HepG2 (cell line): ENCODE measurements around the gene KLRG1. TPM values are rescaled to one million over a fixed set of nuclear protein-coding genes. Genes with fewer than 3 reads are reported as not detected.
A peak's percentile ranks its signal among the peaks of the same experiment; 100 is the strongest.

Source experiments
- AKNA ChIP-seq: sonication (generic); formaldehyde crosslinking; IDR thresholded peaks from 2 replicates; pipeline ENCODE4 v1.4.0; 2020; ENCODE audit warnings: missing genetic modification reagents, borderline replicate concordance
- HOXA9 ChIP-seq: sonication (generic); formaldehyde crosslinking; IDR thresholded peaks from 2 replicates; pipeline ENCODE4 v1.8.1; 2022; ENCODE audit warnings: missing genetic modification reagents, mild to moderate bottlenecking, moderate library complexity, borderline replicate concordance
- JARID2 ChIP-seq: sonication (generic); formaldehyde crosslinking; IDR thresholded peaks from 2 replicates; pipeline ENCODE4 v1.8.1; 2023; ENCODE audit warnings: missing genetic modification reagents, inconsistent platforms; ENCODE audit not compliant: insufficient replicate concordance
- RXRA ChIP-seq: sonication (generic); formaldehyde crosslinking; IDR thresholded peaks from 2 replicates; pipeline ENCODE4 v1.5.1; 2020; ENCODE audit warnings: missing genetic modification reagents
- ZBTB46 ChIP-seq: sonication (generic); formaldehyde crosslinking; IDR thresholded peaks from 2 replicates; pipeline ENCODE4 v1.4.0; 2020; ENCODE audit warnings: mild to moderate bottlenecking, missing genetic modification reagents, borderline replicate concordance
- ZFP37 ChIP-seq: sonication (generic); formaldehyde crosslinking; IDR thresholded peaks from 2 replicates; pipeline ENCODE4 v1.4.0; 2020; ENCODE audit warnings: missing genetic modification reagents, borderline replicate concordance
- ZNF407 ChIP-seq: sonication (generic); formaldehyde crosslinking; IDR thresholded peaks from one replicate; pipeline ENCODE4 v1.5.1; 2020; ENCODE audit warnings: mild to moderate bottlenecking, missing genetic modification reagents; ENCODE audit errors: not compliant biosample characterization
- ZNF503 ChIP-seq: sonication (generic); formaldehyde crosslinking; IDR thresholded peaks from 2 replicates; pipeline ENCODE4 v1.4.0; 2020; ENCODE audit warnings: missing genetic modification reagents
- ZNF605 ChIP-seq: sonication (generic); formaldehyde crosslinking; IDR thresholded peaks from 2 replicates; pipeline ENCODE4 v1.8.0; 2022; ENCODE audit warnings: mild to moderate bottlenecking, missing genetic modification reagents
- ZNF777 ChIP-seq: sonication (generic); formaldehyde crosslinking; IDR thresholded peaks from 2 replicates; pipeline ENCODE4 v1.4.0; 2020; ENCODE audit warnings: missing genetic modification reagents
- polyA plus RNA-seq, 8 experiments: library from polyadenylated mRNA; depleted of rRNA in 3 of 8; stranded (reverse) in 7 of 8; unstranded in 1 of 8; fragments of >200 nt; fragmentation: Illumina TruSeq in 4 of 8; extraction: Trizol in 4 of 8; gene quantifications; 2 replicates each; pipeline versions ENCODE4 v1.2.1 to v1.2.3, GENCODE V29; 2011 to 2016; ENCODE audit warnings: low read depth in 4 of 8, missing spikeins in 1 of 8, mixed read lengths in 1 of 8; ENCODE audit not compliant: insufficient read depth in 1 of 8
- total RNA-seq, 5 experiments: library from RNA; depleted of rRNA; stranded (reverse); fragments of >200 nt; fragmentation: Illumina TruSeq; extraction: Trizol; gene quantifications; 2 replicates each; pipeline ENCODE4 v1.2.3, GENCODE V29; 2016; ENCODE audit warnings: low read depth in 1 of 5

Gene KLRG1
- total and polyA plus RNA-seq, 2 of the 13 experiments (the other 11 are each of a cell fraction or from before 2014, with no cell fraction given) = 1.2 to 1.7 TPM

- TF ChIP-seq HOXA9 (CRISPR knock-in tag) (no peak), RXRA (peak; percentile 95), ZFP37 (CRISPR knock-in tag) (peak; percentile 93), AKNA (CRISPR knock-in tag) (peak; percentile 92; the same call in 1 of the 2 replicates), ZNF407 (peak; percentile 43), JARID2 (peak; percentile 58), ZBTB46 (CRISPR knock-in tag) (peak; percentile 85), ZNF503 (CRISPR knock-in tag) (peak; percentile 36; the same call in 1 of the 2 replicates), ZNF605 (no peak), ZNF777 (CRISPR knock-in tag) (peak; percentile 95)
Observed at GRCh38 chr12:8949342-8950220, 39.8 kb upstream of the KLRG1 start, which contains the start of gene M6PR (continued).
